PC-9 (cell line): ENCODE results near the gene TEX51.

ENCODE experiments used
- CTCF ChIP-seq: fragments of 200-600 bp; sonication (generic); conservative IDR thresholded peaks from 2 replicates; pipeline ENCODE4 v1.6.1; 2017; ENCODE audit warnings: mixed run types, antibody characterized with exemption, mild to moderate bottlenecking, moderate library complexity
- EZH2 ChIP-seq: fragments of 200-600 bp; sonication (generic); IDR thresholded peaks from 2 replicates; pipeline ENCODE4 v1.8.0; 2017; ENCODE audit warnings: antibody characterized with exemption, low read depth

- TF ChIP-seq CTCF (no peak), EZH2 (no peak)
These were observed 22.1 kb upstream of the TEX51 start for GRCh38 chr2:126876631-126877030.
